Natural killer cell (primary cell): ENCODE measurements around the gene PCBD1. TPM values are rescaled to one million over a fixed set of nuclear protein-coding genes. Genes with fewer than 3 reads are reported as not detected.

ENCODE experiments used
- ATAC-seq, 3 donors: fragments of 150-1000 bp in 2 of 3; fragments of 200-7000 bp in 1 of 3; cut with Tn5 transposase; 1 replicate in 1 of 3; 2 replicates in 2 of 3; pipeline ENCODE4 v1.10.0; 2021; ENCODE audit warnings: mild to moderate bottlenecking in 2 of 3, moderate library complexity in 2 of 3
- DNase-seq, 2 donors: peaks; one replicate each; pipeline versions ENCODE4 v3.0.0 to v3.0.0-alpha.2; 2013 to 2021; ENCODE audit warnings: mixed read lengths in 1 of 2
- H3K27ac ChIP-seq: one replicate; pipeline ENCODE4 v1.5.1; 2013; ENCODE audit warnings: mild to moderate bottlenecking, low read length
- H3K27me3 ChIP-seq: one replicate; pipeline ENCODE4 v1.6.1; 2013; ENCODE audit warnings: low read length; ENCODE audit not compliant: control insufficient read depth, insufficient read depth
- H3K36me3 ChIP-seq: one replicate; pipeline ENCODE4 v1.6.1; 2013; ENCODE audit warnings: low read length; ENCODE audit not compliant: control insufficient read depth, insufficient read depth
- H3K4me1 ChIP-seq: one replicate; pipeline ENCODE4 v1.6.1; 2013; ENCODE audit warnings: low read length; ENCODE audit not compliant: control insufficient read depth, insufficient read depth
- H3K4me3 ChIP-seq: one replicate; pipeline ENCODE4 v1.5.1; 2013; ENCODE audit warnings: low read length
- H3K9me3 ChIP-seq: one replicate; pipeline ENCODE4 v1.6.1; 2013; ENCODE audit warnings: low read length; ENCODE audit not compliant: control insufficient read depth, insufficient read depth
- H3K27ac Mint-ChIP-seq, 2 donors: one replicate each; pipeline ENCODE4 v1.8.0; 2022; ENCODE audit warnings: mild to moderate bottlenecking in 2 of 2, mixed read lengths in 2 of 2, moderate library complexity in 1 of 2
- H3K27me3 Mint-ChIP-seq, 2 donors: one replicate each; pipeline ENCODE4 v1.8.0; 2022; ENCODE audit warnings: low read depth in 2 of 2, mixed read lengths in 2 of 2
- H3K36me3 Mint-ChIP-seq: one replicate; pipeline ENCODE4 v1.8.0; 2022; ENCODE audit warnings: mixed read lengths
- H3K4me1 Mint-ChIP-seq, 2 donors: one replicate each; pipeline ENCODE4 v1.8.0; 2022; ENCODE audit warnings: mixed read lengths in 2 of 2
- H3K4me3 Mint-ChIP-seq: one replicate; pipeline ENCODE4 v1.8.0; 2022; ENCODE audit warnings: mild to moderate bottlenecking, moderate library complexity, mixed read lengths
- H3K9me3 Mint-ChIP-seq, 2 donors: one replicate each; pipeline ENCODE4 v1.8.0; 2022; ENCODE audit warnings: mixed read lengths in 2 of 2
- WGBS: methylation state at CpG from one replicate; pipeline ENCODE4 v1.1.7; 2013; ENCODE audit warnings: missing lambda C conversion rate; ENCODE audit not compliant: insufficient coverage; 5-methylcytosine and 5-hydroxymethylcytosine counted together
- intact Hi-C: fragments of 100-400 bp; cut with micrococcal nuclease; formaldehyde crosslinking; loops from one replicate; pipeline ENCODE4 v1.14.2; 2022
- total RNA-seq, 4 donors: library from RNA; stranded (reverse); fragments of 120-200 nt in 1 of 4; gene quantifications; one replicate each; pipeline versions ENCODE4 v1.2.3 to v1.2.4, GENCODE V29; 2013 to 2022
- TF ChIP-seq, protein P1 (sequence below): fragments of 200-600 bp; IDR thresholded peaks from one replicate; pipeline ENCODE4 v1.8.0; 2022; ENCODE audit warnings: antibody characterized with exemption

The PCBD1 gene
- total RNA-seq, 3 donors from 2014 or later (not counting 1 experiment from before 2014, with no cell fraction given), result 7.2 to 15.3 (median 10.4) TPM

DNA sequence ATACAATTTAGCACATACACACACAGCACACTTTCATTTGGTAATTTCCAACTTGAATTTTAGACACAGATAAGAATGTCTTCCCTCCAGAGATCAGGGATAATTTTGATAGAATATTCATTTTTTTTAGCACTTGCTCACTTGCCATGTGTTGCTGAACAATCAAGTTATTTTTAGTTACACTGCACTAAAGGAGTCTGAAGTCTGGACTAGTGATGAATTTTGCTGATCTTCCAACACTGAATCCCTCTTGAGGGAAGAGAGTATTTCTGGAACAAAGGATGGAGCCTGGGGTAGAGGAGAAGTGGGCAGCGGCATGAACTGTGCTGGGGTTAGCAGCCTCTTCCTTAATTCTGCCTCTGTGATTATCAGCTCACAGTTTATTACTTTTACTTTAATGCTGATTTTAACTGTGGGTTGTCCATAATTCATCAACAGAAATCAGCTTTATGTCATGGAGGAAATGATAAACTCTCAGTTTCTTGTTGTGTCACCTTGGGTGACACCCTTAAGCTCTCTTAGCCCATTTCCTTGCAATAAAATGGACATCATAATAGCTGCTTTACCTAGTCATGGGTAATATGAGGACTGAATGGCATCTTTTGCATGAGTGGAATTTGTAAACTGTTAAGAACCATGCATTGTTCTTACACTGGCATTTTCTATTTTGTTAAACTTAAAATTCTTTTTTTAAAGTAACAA, 40.6 kb downstream of the PCBD1 start:
- Mint-ChIP-seq H3K27ac (no peak overlapping the region), H3K36me3 (peaks cover 14% of the 10 kb centered on the region)

DNA sequence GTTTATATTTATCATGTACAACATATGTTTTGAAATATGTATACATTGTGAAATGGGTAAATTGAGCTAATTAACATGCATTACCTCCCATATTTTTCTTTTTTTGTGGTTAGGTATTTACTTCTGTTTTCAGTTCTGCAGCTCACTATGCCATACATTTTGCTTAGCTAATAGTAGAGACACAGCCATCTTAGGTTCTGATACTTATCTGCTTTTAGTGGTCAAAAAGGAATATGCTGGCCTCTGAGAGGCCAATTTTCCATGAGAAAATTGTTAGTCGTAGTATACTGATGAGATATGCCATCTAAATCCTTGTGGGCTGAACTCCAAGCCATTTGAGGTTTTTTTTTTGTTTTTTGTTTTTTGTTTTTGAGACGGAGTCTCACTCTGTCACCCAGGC, 41.6 kb downstream of the PCBD1 start:
- DNase-seq (no peak), ATAC-seq (no peak)
- Mint-ChIP-seq H3K4me3 (no peak overlapping the region), H3K36me3 (peaks cover 14% of the 10 kb centered on the region), H3K9me3 (no peaks in the 10 kb centered on the region), H3K27ac (no peak overlapping the region), H3K27me3 (no peaks in the 10 kb centered on the region), H3K4me1 (peaks cover 9 to 13% of the 10 kb centered on the region in 2 donors)
- TF ChIP-seq, protein P1, sequence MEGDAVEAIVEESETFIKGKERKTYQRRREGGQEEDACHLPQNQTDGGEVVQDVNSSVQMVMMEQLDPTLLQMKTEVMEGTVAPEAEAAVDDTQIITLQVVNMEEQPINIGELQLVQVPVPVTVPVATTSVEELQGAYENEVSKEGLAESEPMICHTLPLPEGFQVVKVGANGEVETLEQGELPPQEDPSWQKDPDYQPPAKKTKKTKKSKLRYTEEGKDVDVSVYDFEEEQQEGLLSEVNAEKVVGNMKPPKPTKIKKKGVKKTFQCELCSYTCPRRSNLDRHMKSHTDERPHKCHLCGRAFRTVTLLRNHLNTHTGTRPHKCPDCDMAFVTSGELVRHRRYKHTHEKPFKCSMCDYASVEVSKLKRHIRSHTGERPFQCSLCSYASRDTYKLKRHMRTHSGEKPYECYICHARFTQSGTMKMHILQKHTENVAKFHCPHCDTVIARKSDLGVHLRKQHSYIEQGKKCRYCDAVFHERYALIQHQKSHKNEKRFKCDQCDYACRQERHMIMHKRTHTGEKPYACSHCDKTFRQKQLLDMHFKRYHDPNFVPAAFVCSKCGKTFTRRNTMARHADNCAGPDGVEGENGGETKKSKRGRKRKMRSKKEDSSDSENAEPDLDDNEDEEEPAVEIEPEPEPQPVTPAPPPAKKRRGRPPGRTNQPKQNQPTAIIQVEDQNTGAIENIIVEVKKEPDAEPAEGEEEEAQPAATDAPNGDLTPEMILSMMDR, result no peak
- Histone ChIP-seq H3K27ac (no peak overlapping the region), H3K9me3 (no peaks in the 10 kb centered on the region), H3K4me1 (no peaks in the 10 kb centered on the region), H3K36me3 (peaks cover 22% of the 10 kb centered on the region), H3K4me3 (no peak overlapping the region), H3K27me3 (no peaks in the 10 kb centered on the region)
- WGBS, result 80% methylated on average over 2 of the region's 2 CpGs
- intact Hi-C loops, result no loop called here

More for the DNA sequence above, 40.6 kb downstream of the PCBD1 start:
- intact Hi-C loops, result no loop called here
- Histone ChIP-seq H3K4me3 (no peak overlapping the region), H3K36me3 (peaks cover 29% of the 10 kb centered on the region), H3K9me3 (no peaks in the 10 kb centered on the region), H3K27ac (no peak overlapping the region), H3K4me1 (no peaks in the 10 kb centered on the region), H3K27me3 (no peaks in the 10 kb centered on the region)
- ATAC-seq (no peak), DNase-seq (no peak)
- WGBS, result no CpG with 5 or more reads among the region's 1 CpG
- TF ChIP-seq, protein P1, result no peak
- Mint-ChIP-seq H3K4me1 (peaks cover 6 to 9% of the 10 kb centered on the region in 2 donors), H3K4me3 (no peak overlapping the region), H3K9me3 (no peaks in the 10 kb centered on the region), H3K27me3 (no peaks in the 10 kb centered on the region)

DNA sequence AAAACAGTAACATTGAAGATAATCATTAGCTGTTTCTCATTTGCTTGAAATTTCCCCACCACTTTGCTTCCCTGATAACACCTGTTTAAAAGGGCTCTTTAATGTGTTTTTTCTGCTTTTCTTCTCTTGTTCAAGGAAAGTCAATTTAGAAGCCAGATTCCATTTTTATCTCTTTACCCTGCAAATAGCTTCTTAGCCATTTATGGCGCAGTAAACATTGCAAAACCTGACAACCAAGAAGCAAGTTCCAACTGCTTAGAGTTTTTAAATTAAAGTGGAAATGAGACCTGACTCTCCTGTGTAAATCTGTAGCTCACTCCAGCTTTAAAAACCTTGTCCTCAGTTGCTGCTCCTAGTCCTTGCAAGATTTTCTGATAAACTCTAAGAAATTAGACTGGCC, 42.5 kb downstream of the PCBD1 start:
- 100% methylated on average over 1 of the region's 1 CpG for WGBS

More for the DNA sequence above, 42.5 kb downstream of the PCBD1 start:
- ATAC-seq, result no peak
- H3K4me1 Mint-ChIP-seq, result peaks cover 19 to 23% of the 10 kb centered on the region in 2 donors
- intact Hi-C loops, result no loop called here
- H3K36me3 Mint-ChIP-seq, result peaks cover 14% of the 10 kb centered on the region
- DNase-seq, result no peak
- Histone ChIP-seq H3K4me3 (no peak overlapping the region), H3K4me1 (peaks cover 5% of the 10 kb centered on the region), H3K27ac (no peak overlapping the region), H3K9me3 (no peaks in the 10 kb centered on the region), H3K27me3 (no peaks in the 10 kb centered on the region), H3K36me3 (peaks cover 17% of the 10 kb centered on the region)
- TF ChIP-seq, protein P1, result no peak
- no peak overlapping the region for H3K4me3 Mint-ChIP-seq
- H3K27me3 Mint-ChIP-seq, result no peaks in the 10 kb centered on the region
- no peaks in the 10 kb centered on the region for H3K9me3 Mint-ChIP-seq
- no peak overlapping the region for H3K27ac Mint-ChIP-seq
